ENCODE measurements around the gene NEDD1.

The NEDD1 gene

DNA sequence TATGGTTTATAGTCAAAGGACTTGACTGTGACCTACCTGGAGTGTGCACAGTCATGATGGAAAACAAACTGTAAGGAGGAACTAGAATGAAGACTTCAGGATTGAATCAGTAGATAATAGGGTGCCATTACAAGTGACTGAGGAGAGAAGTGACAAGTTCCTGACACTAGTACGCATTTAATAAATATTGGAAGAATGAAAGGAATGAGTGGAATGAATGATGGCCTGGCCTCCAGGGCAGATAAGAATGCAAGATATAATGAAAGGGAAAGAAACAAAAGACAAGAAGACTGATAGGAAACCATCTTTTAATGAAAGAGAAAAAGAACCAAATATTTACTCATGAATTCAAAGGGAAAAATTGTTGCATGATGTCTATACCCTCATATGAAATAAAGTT is 44.7 kb upstream of the NEDD1 start:
- Histone ChIP-seq H3K79me2 (ENCODE audit: insufficient read depth, low read length) (no peaks in the 10 kb centered on the region), H3F3A (ENCODE audit: insufficient read depth, low read length) (no peaks in the 10 kb centered on the region), H3K4me2 (ENCODE audit: low read length) (no peak overlapping the region), H3K27ac (ENCODE audit: low read depth, low read length, poor library complexity, severe bottlenecking) (no peak overlapping the region), H3K9ac (ENCODE audit: low read length) (no peak overlapping the region), H3K4me3 (ENCODE audit: low read depth, low read length, poor library complexity, severe bottlenecking) (no peak overlapping the region), H3K36me3 (ENCODE audit: insufficient read depth, low read length) (no peaks in the 10 kb centered on the region), H4K20me1 (ENCODE audit: insufficient read depth, low read length) (no peaks in the 10 kb centered on the region), H2AFZ (ENCODE audit: low read length) (no peak overlapping the region), H3K9me3 (ENCODE audit: low read length) (no peaks in the 10 kb centered on the region), H3K4me1 (ENCODE audit: insufficient read depth, low read length, severe bottlenecking) (no peaks in the 10 kb centered on the region), H3K27me3 (ENCODE audit: insufficient read depth, low read length) (no peaks in the 10 kb centered on the region), H3K9me2 (ENCODE audit: low read depth, low read length) (no peaks in the 10 kb centered on the region)
- no peak for TF ChIP-seq EZH2 (IDR thresholded peaks at IDR 0.05; ENCODE audit: borderline replicate concordance, low read length)
- TF ChIP-seq, protein P1, sequence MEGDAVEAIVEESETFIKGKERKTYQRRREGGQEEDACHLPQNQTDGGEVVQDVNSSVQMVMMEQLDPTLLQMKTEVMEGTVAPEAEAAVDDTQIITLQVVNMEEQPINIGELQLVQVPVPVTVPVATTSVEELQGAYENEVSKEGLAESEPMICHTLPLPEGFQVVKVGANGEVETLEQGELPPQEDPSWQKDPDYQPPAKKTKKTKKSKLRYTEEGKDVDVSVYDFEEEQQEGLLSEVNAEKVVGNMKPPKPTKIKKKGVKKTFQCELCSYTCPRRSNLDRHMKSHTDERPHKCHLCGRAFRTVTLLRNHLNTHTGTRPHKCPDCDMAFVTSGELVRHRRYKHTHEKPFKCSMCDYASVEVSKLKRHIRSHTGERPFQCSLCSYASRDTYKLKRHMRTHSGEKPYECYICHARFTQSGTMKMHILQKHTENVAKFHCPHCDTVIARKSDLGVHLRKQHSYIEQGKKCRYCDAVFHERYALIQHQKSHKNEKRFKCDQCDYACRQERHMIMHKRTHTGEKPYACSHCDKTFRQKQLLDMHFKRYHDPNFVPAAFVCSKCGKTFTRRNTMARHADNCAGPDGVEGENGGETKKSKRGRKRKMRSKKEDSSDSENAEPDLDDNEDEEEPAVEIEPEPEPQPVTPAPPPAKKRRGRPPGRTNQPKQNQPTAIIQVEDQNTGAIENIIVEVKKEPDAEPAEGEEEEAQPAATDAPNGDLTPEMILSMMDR (IDR thresholded peaks at IDR 0.05; ENCODE audit: low read length) = no peak

DNA sequence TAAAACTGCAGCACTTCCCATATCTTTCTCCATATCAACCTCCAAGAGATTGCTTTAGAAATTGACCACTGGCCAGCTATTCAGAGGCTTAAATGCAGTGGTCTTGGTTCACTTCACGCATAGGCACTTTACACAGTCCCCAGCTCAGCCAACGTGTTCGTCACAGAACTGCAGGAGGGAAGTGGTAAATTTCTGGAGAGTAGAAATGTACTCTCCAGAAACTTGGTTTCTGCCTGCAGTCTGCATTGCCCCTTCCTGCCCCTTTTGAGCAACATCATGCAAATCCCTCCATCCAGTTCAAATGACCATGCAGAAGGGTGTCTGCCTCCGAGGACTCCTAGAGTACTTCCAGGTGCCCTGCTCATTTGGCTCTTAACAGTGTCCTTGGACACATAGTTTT is 42.7 kb upstream of the NEDD1 start:
- Histone ChIP-seq H3K36me3 (ENCODE audit: insufficient read depth, low read length) (no peaks in the 10 kb centered on the region), H3K79me2 (ENCODE audit: insufficient read depth, low read length) (no peaks in the 10 kb centered on the region), H3K27me3 (ENCODE audit: insufficient read depth, low read length) (no peaks in the 10 kb centered on the region), H3K9me2 (ENCODE audit: low read depth, low read length) (no peaks in the 10 kb centered on the region), H4K20me1 (ENCODE audit: insufficient read depth, low read length) (no peaks in the 10 kb centered on the region), H2AFZ (ENCODE audit: low read length) (no peak overlapping the region), H3K4me1 (ENCODE audit: insufficient read depth, low read length, severe bottlenecking) (no peaks in the 10 kb centered on the region), H3K4me3 (ENCODE audit: low read depth, low read length, poor library complexity, severe bottlenecking) (no peak overlapping the region), H3K27ac (ENCODE audit: low read depth, low read length, poor library complexity, severe bottlenecking) (no peak overlapping the region), H3K4me2 (ENCODE audit: low read length) (no peak overlapping the region), H3K9ac (ENCODE audit: low read length) (no peak overlapping the region), H3K9me3 (ENCODE audit: low read length) (no peaks in the 10 kb centered on the region), H3F3A (ENCODE audit: insufficient read depth, low read length) (no peaks in the 10 kb centered on the region)
- no peak for TF ChIP-seq EZH2 (IDR thresholded peaks at IDR 0.05; ENCODE audit: borderline replicate concordance, low read length)
- TF ChIP-seq, protein P1 (IDR thresholded peaks at IDR 0.05; ENCODE audit: low read length) = no peak

DNA sequence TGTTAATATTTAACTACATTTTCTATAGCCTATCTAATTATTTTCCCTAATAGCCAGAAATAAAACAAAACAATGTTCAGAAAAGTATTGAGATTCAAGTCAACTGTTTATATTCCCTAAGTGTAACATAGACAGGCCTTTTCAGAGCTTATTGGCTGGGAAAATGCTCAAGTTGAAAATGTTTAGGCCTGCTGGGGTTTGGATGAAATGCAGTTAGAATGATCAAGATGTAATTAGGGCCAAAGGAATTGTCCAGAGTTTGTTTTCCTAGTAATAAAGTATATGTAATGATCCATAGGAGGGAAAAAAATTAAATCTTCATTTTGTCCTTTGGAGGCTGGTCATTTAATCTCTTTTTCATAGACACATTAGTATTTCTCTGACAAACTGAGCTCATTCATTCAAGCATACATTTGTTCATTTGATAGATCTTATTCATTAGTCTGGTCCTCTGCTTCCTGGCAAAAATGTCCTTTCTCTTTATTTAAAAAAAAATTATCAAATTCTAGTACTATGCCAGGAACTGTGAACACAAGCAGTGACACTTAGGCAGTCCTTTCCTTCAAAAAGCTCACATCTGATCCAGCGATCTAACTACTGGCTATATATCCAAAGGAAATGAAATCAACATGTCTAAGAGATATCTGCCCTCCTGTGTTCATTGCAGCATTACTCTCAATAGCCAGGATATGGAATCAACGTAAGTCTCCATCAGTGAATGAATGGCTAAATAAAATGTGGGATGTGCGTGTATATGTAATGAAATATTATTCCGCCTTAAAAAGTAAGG is 40.1 kb upstream of the NEDD1 start:
- Histone ChIP-seq H3K36me3 (ENCODE audit: insufficient read depth, low read length) (no peaks in the 10 kb centered on the region), H3F3A (ENCODE audit: insufficient read depth, low read length) (no peaks in the 10 kb centered on the region), H3K9ac (ENCODE audit: low read length) (no peak overlapping the region), H2AFZ (ENCODE audit: low read length) (no peak overlapping the region), H3K27ac (ENCODE audit: low read depth, low read length, poor library complexity, severe bottlenecking) (no peak overlapping the region), H3K4me3 (ENCODE audit: low read depth, low read length, poor library complexity, severe bottlenecking) (no peak overlapping the region), H3K9me3 (ENCODE audit: low read length) (no peaks in the 10 kb centered on the region), H3K4me1 (ENCODE audit: insufficient read depth, low read length, severe bottlenecking) (no peaks in the 10 kb centered on the region), H4K20me1 (ENCODE audit: insufficient read depth, low read length) (no peaks in the 10 kb centered on the region), H3K79me2 (ENCODE audit: insufficient read depth, low read length) (no peaks in the 10 kb centered on the region), H3K9me2 (ENCODE audit: low read depth, low read length) (no peaks in the 10 kb centered on the region), H3K4me2 (ENCODE audit: low read length) (no peak overlapping the region), H3K27me3 (ENCODE audit: insufficient read depth, low read length) (no peaks in the 10 kb centered on the region)
- TF ChIP-seq, protein P1 (IDR thresholded peaks at IDR 0.05; ENCODE audit: low read length) = no peak
- no peak for TF ChIP-seq EZH2 (IDR thresholded peaks at IDR 0.05; ENCODE audit: borderline replicate concordance, low read length)

All from OCI-LY1 (cell line).